HG02610 (cell line): Measurements from ENCODE around the gene CASP1.
A peak's percentile ranks its signal among the peaks of the same experiment; 100 is the strongest.

Experiments
- ATAC-seq: cut with Tn5 transposase; IDR thresholded peaks from one replicate; pipeline ENCODE4 v1.9.1; 2021; ENCODE audit warnings: mild to moderate bottlenecking, moderate library complexity; ENCODE audit not compliant: unreplicated experiment

The CASP1 gene

DNA sequence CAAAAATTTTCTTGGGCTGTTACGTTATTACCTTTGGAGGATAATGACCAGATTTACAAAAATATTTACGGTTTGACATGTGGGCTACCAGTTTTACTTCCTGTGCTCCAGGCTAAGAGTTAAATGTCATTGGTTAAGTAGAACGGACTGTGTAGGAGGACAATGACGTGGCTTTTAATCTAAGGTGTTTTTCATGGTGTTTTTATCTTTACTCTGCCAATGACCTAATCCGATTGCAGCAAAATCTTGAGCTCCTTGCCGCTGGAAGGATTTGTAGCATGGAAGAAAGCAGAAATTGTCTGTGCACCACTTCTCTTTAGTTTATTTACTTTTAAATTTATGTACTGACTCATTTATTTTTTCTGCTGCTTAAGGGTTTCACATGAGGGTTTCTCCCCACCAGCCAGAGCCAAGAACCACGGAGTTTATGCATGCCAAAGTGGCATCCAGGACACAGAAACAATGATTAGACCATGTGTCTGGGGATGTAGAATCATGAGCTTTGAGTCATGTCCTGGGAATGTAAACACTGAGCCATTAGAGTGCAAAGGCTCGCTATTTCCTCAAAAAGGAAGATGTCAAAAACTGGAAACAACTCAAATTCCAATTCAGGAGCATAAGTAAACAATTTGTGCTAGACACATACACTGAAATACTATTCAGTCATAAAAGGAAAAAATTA, 12.1 kb upstream of the CASP1 start:
- ATAC-seq, result no peak

GRCh38 chr11:105045676-105046296, 10.8 kb upstream of the CASP1 start:
- no peak for ATAC-seq

GRCh38 chr11:105044557-105045524, 9.9 kb upstream of the CASP1 start, which contains the start of gene CARD16:
TSS of gene CARD16 (minus strand) at chr11:105045335. CDS start at chr11:105045297, 38 bp downstream.
- peak; percentile 99 for ATAC-seq

- no peak for ATAC-seq
Observed at GRCh38 chr11:105042178-105042577, 7.2 kb upstream of the CASP1 start.

DNA sequence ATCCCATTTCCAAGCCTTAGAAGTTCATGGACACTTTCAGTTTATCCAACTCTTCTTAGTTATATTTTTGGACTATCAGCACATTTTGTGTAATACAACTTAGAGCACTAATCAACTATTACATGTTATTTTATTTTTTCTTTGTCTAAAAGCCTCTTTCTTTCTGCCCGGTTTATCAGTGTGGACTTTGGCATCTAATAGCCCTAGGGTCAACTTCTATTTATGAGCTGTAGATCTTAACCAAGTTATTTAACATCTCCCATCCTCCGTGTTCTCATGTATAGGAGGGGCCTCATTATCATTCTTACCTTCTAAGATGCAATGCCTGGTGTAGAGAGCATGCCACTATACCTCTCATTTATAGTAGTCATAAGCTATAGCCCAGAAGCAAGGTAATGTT, 5.8 kb upstream of the CASP1 start:
- no peak for ATAC-seq

DNA sequence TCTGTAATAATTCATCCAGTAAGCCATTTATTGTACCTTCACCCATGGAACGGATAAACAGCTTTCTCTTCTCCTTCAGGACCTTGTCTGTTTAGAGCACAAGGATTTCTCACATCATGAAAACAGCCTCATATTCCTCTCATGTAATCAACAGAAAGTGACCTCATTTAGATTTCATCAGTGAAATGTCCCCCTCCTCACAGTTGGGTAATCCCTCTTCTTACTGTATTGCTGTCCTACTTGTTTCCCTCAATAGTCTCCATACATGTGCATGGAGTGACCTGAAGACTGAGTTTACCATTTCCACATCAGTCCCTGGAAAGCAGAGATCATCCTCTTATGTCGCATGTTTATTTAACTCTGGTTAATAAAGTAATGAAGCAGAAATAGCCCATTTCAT, 556 bp downstream of the CASP1 start:
- peak; percentile 7 for ATAC-seq

- ATAC-seq, result no peak
Observed at GRCh38 chr11:105033781-105034180, 1.2 kb downstream of the CASP1 start.

- no peak for ATAC-seq
Observed at GRCh38 chr11:105033343-105033742, 1.6 kb downstream of the CASP1 start.

DNA sequence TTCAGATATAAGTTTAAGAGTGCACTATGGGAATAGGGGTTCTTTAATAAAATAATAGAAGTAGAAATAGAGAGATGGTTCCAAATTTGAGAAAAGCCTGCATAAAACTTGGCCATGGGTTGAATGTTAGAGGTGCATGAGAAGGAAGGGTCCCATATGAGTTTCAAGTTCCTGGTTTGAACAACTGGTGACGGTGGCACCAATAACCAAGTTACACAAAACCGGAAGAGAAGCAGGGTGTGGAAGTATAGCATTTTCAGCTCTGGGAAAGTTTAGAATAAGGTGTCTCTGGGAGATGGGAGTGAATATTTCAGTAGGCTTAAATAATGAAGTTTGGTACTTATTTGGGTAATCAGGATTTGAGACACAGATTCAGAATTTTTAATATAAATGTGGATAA, 2.4 kb downstream of the CASP1 start:
- ATAC-seq, result peak; percentile 34

DNA sequence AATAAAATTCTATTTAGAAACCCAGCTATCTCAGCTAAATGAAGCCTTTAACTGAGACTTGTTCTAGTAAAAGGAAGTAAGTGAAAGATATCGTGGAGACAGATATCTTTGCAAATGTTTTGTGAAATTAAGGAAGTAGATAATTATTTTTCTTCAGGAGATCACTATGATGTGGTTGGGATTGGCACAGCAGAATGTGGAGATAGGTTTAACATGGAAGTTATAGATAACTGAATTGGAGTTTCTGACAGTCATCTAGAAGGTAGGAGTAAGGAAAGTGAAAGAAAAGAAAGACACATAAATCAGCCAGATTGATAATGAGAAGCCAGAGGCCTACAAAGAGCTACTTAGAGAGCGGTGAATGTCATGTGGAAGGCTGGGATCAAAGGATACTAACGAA, 7.3 kb downstream of the CASP1 start:
- no peak for ATAC-seq

DNA sequence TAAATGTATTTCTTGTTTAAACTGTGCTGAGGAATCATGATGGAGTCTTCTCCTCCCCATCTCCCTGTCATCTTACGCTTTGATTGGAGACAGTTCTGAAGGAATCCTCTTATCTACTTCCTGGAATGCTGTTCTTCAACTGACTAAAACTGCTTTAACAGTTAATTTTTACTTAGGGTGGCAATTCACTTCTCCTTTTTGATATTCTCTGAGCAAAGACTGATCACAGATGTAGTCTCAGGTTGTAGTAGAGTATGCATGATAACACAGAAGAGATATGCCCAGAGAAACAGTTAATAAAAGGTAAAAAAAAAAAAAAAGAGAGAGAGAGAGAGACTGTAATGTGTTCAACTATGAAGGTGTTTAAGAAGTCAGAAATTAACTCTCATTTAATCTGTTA, 10.6 kb downstream of the CASP1 start:
- no peak for ATAC-seq

GRCh38 chr11:105023003-105023402, 11.9 kb downstream of the CASP1 start, which contains the start of gene CASP5:
TSS of gene CASP5 (minus strand) at chr11:105023168. CDS start at chr11:105023136, 32 bp downstream.
- peak; percentile 65 for ATAC-seq

GRCh38 chr11:105022527-105022926, 12.4 kb downstream of the CASP1 start:
- no peak for ATAC-seq

- no peak for ATAC-seq
Observed at GRCh38 chr11:105007463-105007862, 27.5 kb downstream of the CASP1 start.

DNA sequence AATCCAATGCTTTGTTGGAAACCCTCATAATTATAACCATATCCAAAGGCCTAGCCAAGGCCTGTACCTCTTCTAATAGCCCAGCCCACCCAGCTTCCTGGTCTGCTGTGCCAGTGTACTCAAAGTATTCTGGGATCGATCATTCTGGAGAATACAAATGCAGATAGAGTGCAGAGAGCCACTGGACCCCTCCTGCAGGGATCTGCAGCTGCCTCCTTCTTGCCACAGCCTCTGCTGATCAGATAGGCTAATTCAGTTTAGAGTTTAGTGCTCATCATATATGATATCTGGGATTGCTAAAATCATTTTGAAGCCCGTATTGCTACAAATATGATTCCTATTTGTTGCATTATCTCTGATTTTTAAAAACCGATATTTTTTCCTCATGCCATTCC, 29.5 kb downstream of the CASP1 start:
- no peak for ATAC-seq

GRCh38 chr11:105004021-105004420, 30.9 kb downstream of the CASP1 start:
- no peak for ATAC-seq

DNA sequence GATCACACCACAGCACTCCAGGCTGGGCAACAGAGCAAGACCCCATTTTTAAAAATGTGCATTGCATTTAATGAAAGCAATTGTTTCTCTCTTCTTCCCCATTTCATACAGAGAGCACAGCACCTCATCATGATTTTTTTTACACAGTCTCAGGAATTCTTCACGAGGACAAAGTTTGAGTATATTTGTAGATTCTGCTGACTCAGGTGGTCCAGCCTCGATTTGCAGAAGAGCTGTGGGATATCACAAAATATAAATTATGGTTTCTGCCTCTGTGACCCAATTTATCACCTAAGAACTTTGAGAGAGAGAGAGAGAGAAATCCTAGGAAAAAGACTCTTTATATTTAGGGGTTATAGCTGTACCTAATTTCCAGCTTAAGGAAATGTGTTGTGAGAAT, 31.8 kb downstream of the CASP1 start:
- no peak for ATAC-seq

GRCh38 chr11:105000797-105001196, 34.1 kb downstream of the CASP1 start:
- peak; percentile 75 for ATAC-seq

DNA sequence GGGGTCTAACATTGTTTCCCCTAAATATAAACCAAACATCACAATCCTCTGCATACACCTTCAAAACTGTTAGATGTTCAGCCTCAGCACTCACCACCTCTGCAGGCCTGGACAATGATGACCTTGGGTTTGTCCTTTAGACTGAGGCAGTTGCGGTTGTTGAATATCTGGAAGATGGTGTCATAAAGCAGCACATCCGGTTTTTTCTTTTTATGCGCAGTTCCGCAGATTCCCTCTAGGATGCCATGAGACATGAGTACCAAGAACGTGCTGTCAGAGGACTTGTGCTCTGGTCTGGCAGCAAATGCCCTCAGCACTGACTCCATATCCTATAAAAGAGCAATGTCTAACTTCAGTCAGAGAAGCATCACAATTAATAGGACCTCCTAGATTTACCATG, 34.8 kb downstream of the CASP1 start:
- no peak for ATAC-seq

GRCh38 chr11:104999721-105000120, 35.2 kb downstream of the CASP1 start:
- ATAC-seq, result no peak

DNA sequence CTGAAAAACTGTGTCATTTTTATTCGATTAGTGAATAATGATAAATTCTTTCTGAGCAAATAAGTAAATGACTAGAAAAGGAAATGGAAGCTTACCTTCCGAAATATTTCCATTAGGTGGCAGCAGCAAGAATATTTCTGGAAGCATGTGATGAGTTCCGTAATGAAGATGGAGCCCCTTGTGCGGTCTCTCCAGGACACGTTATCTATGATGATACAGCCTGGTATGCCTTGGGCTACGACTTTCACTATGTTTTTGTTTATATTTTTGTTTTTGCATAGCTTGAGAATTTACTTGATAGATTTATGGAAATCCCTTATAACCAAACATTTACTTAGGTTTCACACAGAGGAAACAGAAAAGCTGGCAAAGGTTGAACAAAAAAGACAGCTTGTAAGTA, 37.7 kb downstream of the CASP1 start:
- no peak for ATAC-seq
